ENCODE data around the gene PITX1. TPM values are rescaled to one million over a fixed set of nuclear protein-coding genes. Genes with fewer than 3 reads are reported as not detected.

PITX1 gene
- total RNA-seq, 4 donors from 2014 or later, result 0.97 to 1.2 TPM; not detected in 2

DNA sequence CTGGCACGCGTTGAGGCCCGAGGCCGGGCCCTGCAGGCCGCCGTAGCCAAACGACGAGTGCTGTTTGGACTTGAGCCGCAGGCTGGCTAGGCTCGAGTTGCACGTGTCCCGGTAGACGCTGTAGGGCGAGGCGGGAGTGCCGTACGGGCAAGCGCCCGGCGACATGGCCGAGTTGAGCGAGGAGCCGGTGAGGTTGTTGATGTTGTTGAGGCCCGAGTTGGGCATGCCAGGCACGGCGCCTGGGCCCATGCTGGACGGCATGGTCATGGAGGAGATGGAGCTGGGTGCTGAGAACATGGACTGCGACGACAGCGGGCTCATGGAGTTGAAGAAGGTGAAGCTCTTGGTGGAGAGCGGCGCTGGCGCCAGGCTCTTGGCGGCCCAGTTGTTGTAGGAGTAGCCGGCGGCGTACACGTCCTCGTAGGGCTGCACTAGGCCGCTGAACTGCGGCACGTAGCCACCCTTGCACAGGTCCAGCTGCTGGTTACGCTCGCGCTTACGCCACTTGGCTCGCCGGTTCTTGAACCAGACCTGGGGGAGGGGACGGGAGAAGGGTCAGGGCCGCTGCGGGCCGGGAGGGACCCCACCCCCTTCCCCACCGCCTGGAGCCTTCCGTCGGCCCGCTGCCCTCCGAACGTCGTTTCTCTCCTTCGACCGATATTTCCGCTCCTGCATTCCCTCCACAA is 5.1 kb downstream of the PITX1 start:
- Histone ChIP-seq H3K36me3 (no peaks in the 10 kb centered on the region), H3K27ac (no peak overlapping the region), H3K4me3 (no peak overlapping the region), H3K9me3 (no peaks in the 10 kb centered on the region), H3K4me1 (peaks cover 0 to 14% of the 10 kb centered on the region in 2 donors), H3K27me3 (peaks cover 26 to 61% of the 10 kb centered on the region in 2 donors)
- no peak for TF ChIP-seq POLR2A (IDR thresholded peaks at IDR 0.05)
- TF ChIP-seq, protein P1, sequence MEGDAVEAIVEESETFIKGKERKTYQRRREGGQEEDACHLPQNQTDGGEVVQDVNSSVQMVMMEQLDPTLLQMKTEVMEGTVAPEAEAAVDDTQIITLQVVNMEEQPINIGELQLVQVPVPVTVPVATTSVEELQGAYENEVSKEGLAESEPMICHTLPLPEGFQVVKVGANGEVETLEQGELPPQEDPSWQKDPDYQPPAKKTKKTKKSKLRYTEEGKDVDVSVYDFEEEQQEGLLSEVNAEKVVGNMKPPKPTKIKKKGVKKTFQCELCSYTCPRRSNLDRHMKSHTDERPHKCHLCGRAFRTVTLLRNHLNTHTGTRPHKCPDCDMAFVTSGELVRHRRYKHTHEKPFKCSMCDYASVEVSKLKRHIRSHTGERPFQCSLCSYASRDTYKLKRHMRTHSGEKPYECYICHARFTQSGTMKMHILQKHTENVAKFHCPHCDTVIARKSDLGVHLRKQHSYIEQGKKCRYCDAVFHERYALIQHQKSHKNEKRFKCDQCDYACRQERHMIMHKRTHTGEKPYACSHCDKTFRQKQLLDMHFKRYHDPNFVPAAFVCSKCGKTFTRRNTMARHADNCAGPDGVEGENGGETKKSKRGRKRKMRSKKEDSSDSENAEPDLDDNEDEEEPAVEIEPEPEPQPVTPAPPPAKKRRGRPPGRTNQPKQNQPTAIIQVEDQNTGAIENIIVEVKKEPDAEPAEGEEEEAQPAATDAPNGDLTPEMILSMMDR (IDR thresholded peaks at IDR 0.05), result no peak
- DNase-seq, result no peak
- intact Hi-C loops (cut with DNase I; ENCODE audit: low total_unique reads), result no loop called here

DNA sequence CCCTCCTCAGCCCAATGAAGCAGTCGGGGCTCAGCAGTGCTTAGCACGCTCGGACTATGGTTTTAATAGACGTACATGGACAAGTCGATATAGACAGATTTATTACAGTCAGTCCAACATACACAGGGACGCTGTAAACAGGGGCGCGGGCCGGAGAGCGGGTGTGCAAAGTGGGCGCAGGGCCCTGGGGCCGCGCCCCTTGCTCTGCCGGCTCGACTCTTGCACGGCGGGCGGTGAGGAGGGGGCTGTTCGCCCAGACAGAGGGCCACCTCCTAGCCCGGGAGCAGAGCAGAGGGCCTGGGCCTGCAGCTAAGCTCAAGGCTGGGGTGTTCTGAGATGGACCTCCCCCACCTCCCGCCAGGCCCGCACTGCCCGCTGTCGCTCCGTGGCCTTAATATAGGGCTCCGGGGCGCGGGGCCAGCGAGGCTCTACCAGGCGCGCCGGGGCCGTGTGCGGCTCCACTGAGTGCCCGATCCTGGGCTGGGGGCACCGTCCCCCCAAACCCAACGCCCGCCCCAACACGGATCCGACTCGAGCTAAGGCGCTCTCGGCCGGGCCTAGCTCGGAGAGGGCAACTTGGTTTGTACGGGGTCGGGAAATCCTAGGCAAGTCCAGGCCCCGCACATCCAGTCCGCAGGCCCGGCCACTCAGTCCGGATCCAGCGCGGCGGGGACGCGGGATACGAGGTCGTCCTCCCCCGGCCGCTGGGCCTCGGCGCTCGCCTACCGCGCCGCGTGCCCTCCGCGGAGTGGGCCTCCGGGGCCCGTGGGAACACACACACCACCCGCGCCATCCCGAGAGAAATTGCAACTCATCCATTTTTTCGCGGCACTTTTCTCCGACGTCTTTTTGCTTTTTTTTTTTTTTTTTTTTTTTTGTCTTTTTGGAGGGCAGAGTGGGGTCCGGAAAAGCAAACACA is 6.1 kb downstream of the PITX1 start:
- Histone ChIP-seq H3K4me1 (peaks cover 0 to 4% of the 10 kb centered on the region in 2 donors), H3K36me3 (no peaks in the 10 kb centered on the region), H3K9me3 (no peaks in the 10 kb centered on the region), H3K27me3 (peaks cover 26 to 56% of the 10 kb centered on the region in 2 donors), H3K4me3 (no peak overlapping the region), H3K27ac (no peak overlapping the region)
- intact Hi-C loops (cut with DNase I; ENCODE audit: low total_unique reads), result no loop called here
- no peak for DNase-seq
- TF ChIP-seq POLR2A (IDR thresholded peaks at IDR 0.05), result no peak
- TF ChIP-seq, protein P1 (IDR thresholded peaks at IDR 0.05), result no peak

DNA sequence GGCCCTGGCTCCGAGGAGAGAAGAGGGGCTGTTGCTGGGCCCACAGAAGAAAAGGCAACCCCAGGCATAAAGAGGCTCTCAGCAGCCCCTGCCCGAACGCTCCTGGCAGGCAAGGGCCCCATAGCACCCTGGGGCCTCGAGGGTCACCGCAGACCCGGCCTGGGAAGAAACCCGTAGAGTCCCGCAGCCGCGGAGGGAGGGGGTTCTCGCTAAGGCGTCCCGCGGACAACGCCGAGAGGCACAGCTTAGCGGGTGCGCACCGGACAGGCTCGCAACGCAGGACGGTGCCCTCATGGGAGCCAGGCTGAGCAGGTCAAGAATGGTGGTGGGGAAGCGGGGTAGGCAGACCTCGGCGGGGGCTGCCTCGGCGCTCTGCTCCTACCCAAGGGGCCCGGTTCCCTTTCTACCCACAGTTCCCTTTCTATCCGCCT is 6.7 kb downstream of the PITX1 start:
- Histone ChIP-seq H3K9me3 (no peaks in the 10 kb centered on the region), H3K36me3 (no peaks in the 10 kb centered on the region), H3K4me3 (no peak overlapping the region), H3K27ac (no peak overlapping the region), H3K4me1 (no peaks in the 10 kb centered on the region), H3K27me3 (peaks cover 26 to 49% of the 10 kb centered on the region in 2 donors)
- DNase-seq, result no peak
- no peak for TF ChIP-seq POLR2A (IDR thresholded peaks at IDR 0.05)
- TF ChIP-seq, protein P1 (IDR thresholded peaks at IDR 0.05), result no peak
- intact Hi-C loops (cut with DNase I; ENCODE audit: low total_unique reads), result no loop called here

DNA sequence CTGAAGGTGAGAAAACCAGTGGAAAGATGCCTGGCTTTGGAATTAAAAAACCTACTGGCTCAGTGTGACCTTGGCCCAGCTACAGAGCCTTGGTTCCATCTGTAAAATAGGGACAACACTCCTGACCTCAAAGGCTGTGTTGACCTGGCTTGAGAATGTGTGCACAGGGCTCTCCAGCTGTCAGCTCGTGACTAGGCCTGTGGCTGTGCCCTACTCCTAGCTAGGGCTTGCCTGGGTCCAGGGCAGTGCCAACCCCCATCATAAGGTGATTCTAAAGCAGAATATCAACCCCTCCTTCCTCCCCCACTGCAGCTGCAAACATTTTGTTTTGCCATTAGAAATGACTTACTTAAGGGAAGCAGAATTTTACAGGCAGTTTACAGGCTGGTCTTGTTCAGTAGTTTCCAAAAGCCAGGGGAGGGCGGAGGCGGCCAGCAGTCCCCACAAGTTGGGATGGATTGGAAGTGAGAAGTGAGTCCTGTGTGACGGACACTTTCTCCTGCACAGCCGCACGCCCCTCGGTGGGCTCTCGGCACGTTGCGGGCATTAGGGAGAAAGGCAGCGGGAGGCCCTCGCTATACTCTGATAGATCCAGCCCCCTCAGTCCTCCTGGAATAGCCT is 7.3 kb downstream of the PITX1 start:
- Histone ChIP-seq H3K9me3 (no peaks in the 10 kb centered on the region), H3K36me3 (no peaks in the 10 kb centered on the region), H3K27ac (no peak overlapping the region), H3K27me3 (peaks cover 26 to 44% of the 10 kb centered on the region in 2 donors), H3K4me3 (no peak overlapping the region), H3K4me1 (no peaks in the 10 kb centered on the region)
- TF ChIP-seq, protein P1 (IDR thresholded peaks at IDR 0.05), result no peak
- TF ChIP-seq POLR2A (IDR thresholded peaks at IDR 0.05), result no peak
- DNase-seq, result no peak
- intact Hi-C loops (cut with DNase I; ENCODE audit: low total_unique reads), result no loop called here
